Activated CD8-positive, alpha-beta memory T cell treated with anti-CD3 and anti-CD28 coated beads, Interleukin-2, amount 10 ng/mL, durations not matched to agents 7 days and 5 days (primary cell): ENCODE results near the gene SSBP4. TPM values are rescaled to one million over a fixed set of nuclear protein-coding genes. Genes with fewer than 3 reads are reported as not detected.

Experiments
- ATAC-seq: fragments of 150-1000 bp; cut with Tn5 transposase; one replicate; pipeline ENCODE4 v1.10.0; 2021; ENCODE audit warnings: moderate library complexity
- CTCF ChIA-PET: fragments of 350-600 bp; sonication (Branson Sonifier 250); formaldehyde crosslinking; loops from one replicate; lab custom pipeline; 2021; ENCODE audit warnings: antibody characterized with exemption; lab: Charles Lee
- DNase-seq: peaks from one replicate; pipeline ENCODE4 v3.0.0-alpha.2; 2020
- H3K27ac Mint-ChIP-seq: one replicate; pipeline ENCODE4 v1.8.0; 2021; ENCODE audit warnings: mild to moderate bottlenecking, mixed read lengths
- H3K27me3 Mint-ChIP-seq: one replicate; pipeline ENCODE4 v1.8.0; 2021; ENCODE audit warnings: mixed read lengths
- H3K36me3 Mint-ChIP-seq: one replicate; pipeline ENCODE4 v1.8.0; 2021; ENCODE audit warnings: mild to moderate bottlenecking, mixed read lengths
- H3K4me1 Mint-ChIP-seq: one replicate; pipeline ENCODE4 v1.8.0; 2021; ENCODE audit warnings: mixed read lengths
- H3K4me3 Mint-ChIP-seq: one replicate; pipeline ENCODE4 v1.8.0; 2021; ENCODE audit warnings: mild to moderate bottlenecking, moderate library complexity, mixed read lengths
- H3K9me3 Mint-ChIP-seq: one replicate; pipeline ENCODE4 v1.8.0; 2022; ENCODE audit warnings: low read depth, mixed read lengths
- total RNA-seq, 2 experiments: library from RNA; stranded (reverse); gene quantifications; one replicate each; pipeline ENCODE4 v1.2.3, GENCODE V29; 2021

Gene SSBP4
- total RNA-seq, 2 experiments from 2014 or later, result 197 to 247 TPM

DNA sequence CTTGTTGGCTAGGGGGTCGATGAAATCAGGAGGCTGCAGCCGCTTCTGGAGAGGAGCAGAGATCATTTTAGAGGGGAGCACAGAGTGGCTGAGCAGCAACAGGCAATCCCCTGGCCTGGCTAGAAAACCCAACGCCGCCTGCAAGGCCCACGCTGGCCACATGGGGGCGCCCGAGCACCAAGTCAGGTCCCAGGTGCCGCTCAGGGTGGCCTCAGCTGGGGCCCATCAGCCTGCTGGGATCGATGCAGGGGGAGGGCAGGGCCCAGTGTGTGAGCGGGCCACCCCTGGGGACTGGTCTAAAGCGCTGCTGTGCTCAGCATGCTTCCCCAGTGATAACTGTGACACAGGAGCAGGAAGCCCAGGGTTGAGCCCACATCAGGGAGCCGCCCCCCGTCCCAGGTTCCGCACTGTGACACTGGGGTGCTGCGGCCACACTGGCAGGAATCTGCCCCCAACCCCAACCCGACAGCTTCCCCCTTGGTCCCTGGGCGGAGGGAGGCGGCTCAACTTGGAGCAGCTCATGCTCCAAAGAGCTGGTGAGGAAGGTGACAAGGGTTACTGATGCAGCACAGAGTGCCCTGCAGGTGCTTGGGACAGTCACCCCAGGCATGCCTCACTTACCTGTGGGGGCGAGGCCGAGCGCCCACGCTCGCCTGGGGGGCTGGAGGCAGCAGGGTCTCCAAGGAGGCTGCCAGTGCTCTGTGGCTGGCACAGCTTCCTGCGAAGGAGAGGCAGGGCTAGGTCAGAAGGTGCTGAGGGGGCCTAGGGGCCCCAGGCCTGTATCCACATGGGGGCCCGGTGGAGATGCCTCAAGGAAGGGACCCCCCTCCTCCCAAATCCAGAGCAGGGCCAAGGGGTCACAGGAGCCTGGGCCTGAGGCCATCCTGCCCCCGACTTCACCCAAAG, 32.0 kb downstream of the SSBP4 start:
- no peaks in the 10 kb centered on the region for H3K27me3 Mint-ChIP-seq
- H3K9me3 Mint-ChIP-seq, result no peaks in the 10 kb centered on the region
- ATAC-seq, result peak; percentile 93
- peaks cover 2% of the 10 kb centered on the region for H3K4me1 Mint-ChIP-seq
- CTCF ChIA-PET, result interaction anchor here (0.6 to 3.1 kb wide), 44 partner anchors 8 to 933 kb away, joined by 3 to 38 read pairs (median 4); partner anchors contain the start of genes COPE, CRTC1, DDX49 and ELL
- H3K4me3 Mint-ChIP-seq, result no peak overlapping the region
- DNase-seq, result peak; percentile 90
- peaks cover 2% of the 10 kb centered on the region for H3K36me3 Mint-ChIP-seq
- H3K27ac Mint-ChIP-seq, result peak overlapping the region; percentile 49

DNA sequence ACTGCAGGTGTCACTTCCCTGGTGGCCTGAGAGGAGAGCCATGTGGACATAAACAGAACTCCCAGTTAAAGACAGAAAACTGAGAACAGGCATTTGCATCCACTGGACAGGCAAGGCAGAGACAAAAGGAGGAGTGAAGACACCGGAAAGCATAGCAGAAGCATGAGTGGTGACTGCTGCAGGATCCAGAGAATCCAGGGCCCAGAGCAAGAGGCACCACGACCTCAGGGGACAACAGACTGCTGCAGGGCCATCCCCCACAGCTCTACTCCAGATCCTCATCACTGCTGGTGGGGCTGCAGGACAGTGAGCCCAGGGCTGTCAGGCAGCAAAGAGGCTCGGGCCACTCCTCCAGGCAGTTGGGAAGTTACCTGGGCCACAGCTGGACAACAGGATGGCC, 33.2 kb downstream of the SSBP4 start:
- H3K27me3 Mint-ChIP-seq, result no peaks in the 10 kb centered on the region
- no peak for DNase-seq
- ATAC-seq, result no peak
- CTCF ChIA-PET, result interaction anchor here (1.0 to 3.1 kb wide), 10 partner anchors 10 to 230 kb away, joined by 3 to 38 read pairs (median 6); partner anchors contain the start of genes CRTC1 and REX1BD
- no peak overlapping the region for H3K4me3 Mint-ChIP-seq
- peaks cover 2% of the 10 kb centered on the region for H3K36me3 Mint-ChIP-seq
- H3K4me1 Mint-ChIP-seq, result peaks cover 2% of the 10 kb centered on the region
- peak overlapping the region; percentile 6 for H3K27ac Mint-ChIP-seq
- no peaks in the 10 kb centered on the region for H3K9me3 Mint-ChIP-seq

DNA sequence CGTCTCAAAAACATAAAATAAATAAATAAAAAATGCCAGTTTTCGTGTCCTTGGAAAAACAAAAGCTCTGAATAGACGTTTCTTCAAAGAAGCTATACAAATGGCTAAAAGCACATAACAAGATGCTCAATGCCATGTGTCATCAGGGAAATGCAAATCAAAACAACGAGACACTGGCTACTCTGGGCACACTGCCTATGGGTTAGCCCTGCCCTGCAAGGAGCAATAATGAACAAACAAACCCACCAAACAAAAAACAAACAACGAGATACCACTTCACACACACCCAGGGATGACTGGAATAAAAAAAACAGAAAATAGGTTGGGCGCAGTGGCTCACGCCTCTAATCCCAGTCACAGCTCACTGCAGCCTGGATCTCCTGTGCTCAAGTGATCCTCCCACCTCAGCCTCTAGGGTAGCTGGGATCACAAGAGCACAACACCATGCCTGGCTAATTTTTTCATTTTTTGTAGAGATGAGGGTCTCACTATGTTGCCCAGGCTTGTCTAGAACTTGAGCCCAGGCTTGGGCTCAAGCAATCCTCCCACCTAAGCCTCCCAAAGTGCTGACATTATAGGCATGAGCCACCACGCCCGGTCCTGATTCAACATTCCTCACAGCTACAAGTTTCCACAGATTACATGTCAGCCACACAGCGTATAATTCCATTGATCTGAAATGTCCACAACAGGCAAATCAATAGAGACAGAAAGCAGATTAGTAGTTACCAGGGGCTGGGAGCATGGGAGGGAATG, 34.2 kb downstream of the SSBP4 start:
- peaks cover 2% of the 10 kb centered on the region for H3K4me1 Mint-ChIP-seq
- H3K36me3 Mint-ChIP-seq, result peaks cover 2% of the 10 kb centered on the region
- ATAC-seq, result no peak
- no peak overlapping the region for H3K27ac Mint-ChIP-seq
- no peaks in the 10 kb centered on the region for H3K9me3 Mint-ChIP-seq
- CTCF ChIA-PET, result interaction anchor here (1.0 to 2.3 kb wide), 7 partner anchors 9 to 140 kb away, joined by 3 to 10 read pairs (median 6); no protein-coding TSS in a partner anchor
- no peak overlapping the region for H3K4me3 Mint-ChIP-seq
- H3K27me3 Mint-ChIP-seq, result no peaks in the 10 kb centered on the region
- no peak for DNase-seq

DNA sequence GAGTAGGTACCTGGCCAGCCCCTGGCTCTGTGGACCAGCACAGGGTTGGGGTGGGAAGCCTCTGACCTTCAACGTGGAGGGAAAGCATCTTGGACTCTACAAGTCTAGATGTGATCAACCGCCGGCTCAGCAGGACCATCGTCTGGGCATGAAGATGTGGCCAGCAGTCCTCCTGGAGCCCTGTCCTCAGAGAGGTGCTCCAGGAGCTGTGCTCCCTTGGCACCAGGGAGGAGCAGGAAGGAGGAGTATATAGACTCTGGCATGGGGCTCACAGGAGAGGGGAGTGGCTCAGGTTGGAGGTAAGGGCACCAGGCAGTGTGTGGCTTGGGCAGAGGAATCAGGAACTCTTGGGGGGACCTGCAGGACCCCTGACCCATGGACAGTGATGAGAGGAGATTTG, 37.1 kb downstream of the SSBP4 start:
- H3K36me3 Mint-ChIP-seq, result no peaks in the 10 kb centered on the region
- no peaks in the 10 kb centered on the region for H3K9me3 Mint-ChIP-seq
- no peak overlapping the region for H3K4me3 Mint-ChIP-seq
- CTCF ChIA-PET, result no interaction called here
- DNase-seq (no peak), ATAC-seq (no peak)
- H3K4me1 Mint-ChIP-seq, result no peaks in the 10 kb centered on the region
- no peaks in the 10 kb centered on the region for H3K27me3 Mint-ChIP-seq
- H3K27ac Mint-ChIP-seq, result no peak overlapping the region

DNA sequence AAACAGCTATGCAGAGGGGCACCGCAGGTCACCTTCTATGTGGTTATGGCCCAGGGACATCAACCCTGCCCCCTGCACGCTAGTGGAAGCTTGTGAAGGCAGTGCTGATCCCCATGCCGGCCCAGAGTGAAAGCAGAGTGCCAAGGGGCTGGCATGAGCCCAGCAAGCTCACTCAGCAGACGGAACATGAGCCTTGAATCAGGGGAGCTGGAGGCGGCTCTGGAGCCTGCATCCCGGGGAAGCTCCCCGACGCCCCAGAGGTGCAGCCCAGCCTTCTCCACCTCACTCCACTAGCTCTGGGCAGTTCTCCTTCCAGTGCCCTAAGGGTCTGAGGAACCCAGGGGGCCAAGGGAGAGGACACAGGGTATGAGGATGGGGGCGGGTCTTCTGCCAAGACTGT, 37.8 kb downstream of the SSBP4 start:
- ATAC-seq (no peak), DNase-seq (no peak)
- Mint-ChIP-seq H3K27ac (no peak overlapping the region), H3K4me3 (no peak overlapping the region), H3K9me3 (no peaks in the 10 kb centered on the region), H3K36me3 (no peaks in the 10 kb centered on the region), H3K27me3 (no peaks in the 10 kb centered on the region), H3K4me1 (peaks cover 1% of the 10 kb centered on the region)
- CTCF ChIA-PET, result no interaction called here

DNA sequence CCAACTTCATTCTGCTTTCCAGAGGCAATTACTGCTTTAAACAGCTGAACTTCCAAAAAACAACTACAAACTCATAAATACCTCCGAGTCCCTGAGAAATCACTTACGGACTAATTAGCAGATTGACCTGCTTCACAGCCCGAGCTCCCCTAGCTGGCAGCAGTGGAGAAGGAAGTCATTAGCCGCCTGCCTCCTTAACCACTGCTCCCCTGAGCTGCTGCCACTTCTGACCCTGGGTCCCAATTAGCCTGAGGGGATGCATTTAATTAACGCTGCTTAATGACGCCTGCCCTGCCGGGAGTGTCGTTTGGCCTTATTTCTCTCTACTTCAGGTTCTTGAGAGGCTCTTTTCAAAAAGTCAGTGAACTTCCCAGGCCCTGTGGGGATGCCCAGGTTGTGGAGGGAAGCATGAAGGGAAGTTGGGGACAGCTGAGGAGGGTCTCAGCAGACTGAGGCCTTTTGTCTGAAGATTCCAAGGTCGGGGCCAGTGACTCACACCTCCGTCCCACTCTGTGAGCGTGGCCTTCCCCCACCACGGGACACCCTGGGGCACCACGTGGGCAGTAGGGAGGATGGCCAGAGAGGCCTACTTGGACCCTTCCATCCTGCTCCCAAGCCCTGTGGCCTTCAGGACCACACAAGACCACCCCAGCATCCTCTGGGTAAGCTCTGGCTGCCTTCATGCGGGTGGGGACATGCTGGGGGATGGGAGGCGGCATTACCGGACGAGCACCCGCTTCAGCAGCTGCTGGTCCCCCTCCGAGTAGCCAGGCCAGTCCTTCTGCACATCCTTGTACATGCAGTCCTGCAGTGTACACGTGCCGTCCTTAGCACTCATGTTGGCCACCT, 38.5 kb downstream of the SSBP4 start:
- DNase-seq (no peak), ATAC-seq (no peak)
- Mint-ChIP-seq H3K27me3 (no peaks in the 10 kb centered on the region), H3K36me3 (no peaks in the 10 kb centered on the region), H3K4me1 (peaks cover 3% of the 10 kb centered on the region), H3K27ac (peak overlapping the region; percentile 32), H3K9me3 (no peaks in the 10 kb centered on the region), H3K4me3 (no peak overlapping the region)
- CTCF ChIA-PET, result interaction anchor here (1.2 kb wide), 1 partner anchor 12 kb away, joined by 6 read pairs; no protein-coding TSS in a partner anchor

DNA sequence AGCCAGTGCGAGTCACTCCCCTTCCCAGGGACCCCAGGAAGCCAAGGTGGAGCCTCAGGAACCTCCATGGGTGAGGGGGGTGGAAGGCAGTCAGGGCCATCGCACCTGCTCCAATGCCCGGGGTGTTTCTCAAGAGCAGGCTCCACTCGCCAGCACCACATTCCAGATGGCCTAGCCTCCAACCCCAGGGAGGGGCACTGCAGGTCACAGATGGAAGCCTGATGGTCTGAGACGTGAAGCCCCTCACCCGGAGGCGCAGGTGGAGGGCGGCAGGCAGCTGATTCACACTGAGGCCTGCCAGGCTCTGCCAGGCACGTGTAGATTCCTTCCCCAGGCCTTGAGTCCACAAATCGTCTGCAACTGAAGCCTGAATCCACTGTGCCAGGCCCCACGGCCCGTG, 41.7 kb downstream of the SSBP4 start:
- Mint-ChIP-seq H3K36me3 (peaks cover 8% of the 10 kb centered on the region), H3K27me3 (no peaks in the 10 kb centered on the region), H3K4me1 (peaks cover 12% of the 10 kb centered on the region), H3K4me3 (no peak overlapping the region), H3K27ac (no peak overlapping the region), H3K9me3 (no peaks in the 10 kb centered on the region)
- no peak for DNase-seq
- ATAC-seq, result no peak
- CTCF ChIA-PET, result interaction anchor here (1.1 to 5.9 kb wide), 8 partner anchors 9 to 133 kb away, joined by 3 to 38 read pairs (median 4); no protein-coding TSS in a partner anchor

DNA sequence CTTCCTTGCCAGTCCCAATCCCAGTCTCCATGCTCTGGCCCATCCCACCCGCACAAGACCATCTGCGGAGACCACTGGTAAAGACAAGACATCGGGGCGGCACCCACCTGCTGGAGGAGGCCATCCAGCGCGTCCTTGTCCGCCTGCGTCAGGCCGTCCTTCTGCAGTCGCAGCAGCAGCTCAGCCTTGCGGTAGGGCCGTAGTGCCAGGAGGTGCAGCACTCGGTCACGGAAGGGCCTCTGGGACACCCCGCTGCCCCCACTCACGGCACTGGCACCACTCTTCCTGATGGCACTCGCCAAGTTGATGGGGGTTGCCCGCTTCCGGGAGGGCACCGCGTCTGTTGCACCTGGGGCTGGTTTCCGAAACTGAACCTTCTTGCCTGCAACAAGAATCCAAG, 42.3 kb downstream of the SSBP4 start:
- Mint-ChIP-seq H3K9me3 (no peaks in the 10 kb centered on the region), H3K4me3 (no peak overlapping the region), H3K27ac (no peak overlapping the region), H3K27me3 (no peaks in the 10 kb centered on the region), H3K36me3 (peaks cover 8% of the 10 kb centered on the region), H3K4me1 (peaks cover 12% of the 10 kb centered on the region)
- DNase-seq (no peak), ATAC-seq (no peak)
- CTCF ChIA-PET, result interaction anchor here (0.6 to 5.9 kb wide), 24 partner anchors 8 to 429 kb away, joined by 3 to 38 read pairs (median 4); partner anchors contain the start of gene REX1BD

DNA sequence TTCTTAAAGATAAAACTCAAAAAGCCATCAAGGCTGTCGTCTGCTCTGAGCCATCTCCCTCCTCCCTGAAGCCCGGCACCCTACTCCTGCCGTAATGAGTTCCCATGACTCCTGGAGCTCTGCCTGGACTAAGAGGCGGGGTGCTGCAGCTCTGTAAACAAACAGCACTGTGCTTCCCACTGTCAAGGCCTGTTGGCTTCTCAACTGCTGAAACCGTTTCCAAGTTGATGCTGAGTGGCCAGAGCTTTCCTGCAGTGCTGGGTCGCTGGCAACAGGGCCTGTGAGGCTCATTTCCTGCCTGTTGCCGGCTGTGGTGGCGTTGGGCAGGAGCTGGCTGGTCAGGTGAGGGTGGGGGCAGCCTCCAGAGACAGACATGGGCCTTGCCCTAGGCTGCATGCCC, 45.4 kb downstream of the SSBP4 start:
- ATAC-seq (no peak), DNase-seq (no peak)
- Mint-ChIP-seq H3K27ac (peak overlapping the region; percentile 56), H3K9me3 (no peaks in the 10 kb centered on the region), H3K36me3 (peaks cover 8% of the 10 kb centered on the region), H3K4me3 (no peak overlapping the region), H3K27me3 (no peaks in the 10 kb centered on the region), H3K4me1 (peaks cover 17% of the 10 kb centered on the region)
- CTCF ChIA-PET, result interaction anchor here (0.9 to 5.9 kb wide), 2 partner anchors 14 to 30 kb away, joined by 3 to 38 read pairs; no protein-coding TSS in a partner anchor

DNA sequence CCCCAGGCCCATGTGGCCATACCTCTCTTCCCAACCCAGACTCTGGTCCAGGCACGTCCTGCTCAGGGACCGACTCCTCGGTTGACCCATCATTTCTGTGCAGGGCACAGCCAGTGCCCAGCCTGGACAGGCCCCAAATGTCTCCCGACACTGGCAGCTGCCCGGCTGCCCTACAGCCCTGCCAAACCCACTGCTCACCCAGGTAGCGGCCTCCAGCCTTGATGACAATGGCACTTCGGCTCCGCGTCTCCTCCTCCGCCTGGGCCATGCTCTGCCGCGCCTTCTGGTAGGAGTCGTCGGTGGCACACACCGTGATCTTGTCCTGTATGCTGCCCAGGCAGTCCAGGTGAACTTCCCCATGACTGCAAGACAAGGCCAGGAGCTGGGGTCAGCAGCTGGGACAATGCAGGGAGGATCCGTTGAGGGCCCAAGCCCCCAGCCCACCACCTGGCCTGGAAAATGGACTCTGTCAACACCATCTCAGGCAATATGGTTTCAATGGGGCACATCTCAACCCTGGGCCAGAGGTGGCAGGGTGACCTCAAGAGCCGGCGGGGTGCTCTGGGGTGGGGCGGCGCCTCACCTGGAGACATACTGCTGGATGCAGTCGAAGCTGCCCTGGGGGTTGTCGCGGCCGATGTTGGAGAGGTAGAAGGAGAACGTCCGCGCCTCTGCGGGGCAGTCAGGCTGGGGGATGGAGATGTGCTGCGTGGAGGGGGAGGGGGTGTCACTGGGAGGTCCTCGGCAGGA, 46.2 kb downstream of the SSBP4 start:
- Mint-ChIP-seq H3K27ac (no peak overlapping the region), H3K27me3 (no peaks in the 10 kb centered on the region), H3K36me3 (peaks cover 8% of the 10 kb centered on the region), H3K9me3 (no peaks in the 10 kb centered on the region), H3K4me1 (peaks cover 20% of the 10 kb centered on the region), H3K4me3 (no peak overlapping the region)
- CTCF ChIA-PET, result interaction anchor here (0.9 to 5.9 kb wide), 2 partner anchors 14 to 29 kb away, joined by 3 to 38 read pairs; no protein-coding TSS in a partner anchor
- no peak for DNase-seq
- no peak for ATAC-seq

DNA sequence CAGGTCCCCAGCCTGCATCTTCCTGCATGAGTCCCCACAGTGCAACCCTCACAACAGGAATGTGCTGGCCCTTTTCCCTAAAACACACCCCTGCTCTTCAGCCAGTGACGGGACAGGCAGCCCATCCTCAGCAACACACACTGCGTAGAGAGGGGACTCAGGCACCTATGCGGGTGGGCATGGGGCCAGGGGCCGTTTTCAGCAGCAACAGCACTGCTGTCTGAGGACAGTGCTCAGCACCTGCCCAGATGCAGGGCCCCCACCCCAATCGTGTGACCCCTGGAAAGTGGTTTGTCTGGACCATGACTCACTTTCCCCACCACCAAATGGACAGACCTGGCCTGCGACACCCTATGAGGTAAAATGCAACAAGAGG, 46.8 kb downstream of the SSBP4 start:
- no peaks in the 10 kb centered on the region for H3K9me3 Mint-ChIP-seq
- DNase-seq (no peak), ATAC-seq (no peak)
- no peaks in the 10 kb centered on the region for H3K27me3 Mint-ChIP-seq
- CTCF ChIA-PET, result interaction anchor here (1.2 kb wide), 3 partner anchors 16 to 40 kb away, joined by 3 to 4 read pairs (median 3); no protein-coding TSS in a partner anchor
- no peak overlapping the region for H3K4me3 Mint-ChIP-seq
- peak overlapping the region; percentile 15 for H3K27ac Mint-ChIP-seq
- H3K36me3 Mint-ChIP-seq, result peaks cover 8% of the 10 kb centered on the region
- H3K4me1 Mint-ChIP-seq, result peaks cover 21% of the 10 kb centered on the region

DNA sequence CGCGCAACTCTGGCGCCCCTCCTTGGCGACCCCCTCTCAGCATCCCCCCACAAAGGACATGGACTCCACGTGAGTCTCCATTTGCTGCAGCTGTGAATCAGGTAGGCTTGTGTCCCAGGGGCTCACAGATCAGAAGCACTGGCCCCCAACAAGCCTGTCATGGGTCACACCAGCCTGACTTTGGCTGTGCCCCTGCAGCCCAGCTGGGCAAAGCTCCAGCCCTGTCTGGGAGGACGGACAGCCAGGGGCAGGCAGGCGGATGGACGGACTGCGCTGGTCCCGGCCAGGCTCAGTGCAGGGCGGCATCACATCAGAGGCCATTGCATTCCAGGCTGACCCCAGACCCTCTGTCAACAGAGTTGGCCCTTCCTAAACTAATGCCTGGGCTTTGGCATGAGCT, 47.2 kb downstream of the SSBP4 start:
- DNase-seq (no peak), ATAC-seq (no peak)
- CTCF ChIA-PET, result interaction anchor here (0.7 to 1.2 kb wide), 4 partner anchors 16 to 55 kb away, joined by 3 to 4 read pairs (median 3); no protein-coding TSS in a partner anchor
- Mint-ChIP-seq H3K27ac (peak overlapping the region; percentile 15), H3K4me3 (no peak overlapping the region), H3K36me3 (peaks cover 8% of the 10 kb centered on the region), H3K27me3 (no peaks in the 10 kb centered on the region), H3K9me3 (no peaks in the 10 kb centered on the region), H3K4me1 (peaks cover 21% of the 10 kb centered on the region)
